Thymus (tissue), 11 donors: ENCODE data around the gene TNXB. TPM values are rescaled to one million over a fixed set of nuclear protein-coding genes. Genes with fewer than 3 reads are reported as not detected.
A peak's percentile ranks its signal among the peaks of the same experiment; 100 is the strongest.

Experiments
- DNase-seq, 9 donors: peaks; one replicate each; pipeline ENCODE4 v3.0.0-alpha.2; 2013; ENCODE audit warnings: low spot score in 9 of 9, low read depth in 6 of 9, missing footprints in 1 of 9
- H3K27ac ChIP-seq, 2 donors: one replicate each; pipeline ENCODE4 v1.5.1; 2013; ENCODE audit warnings: control low read depth in 1 of 2, low read depth in 1 of 2, low read length in 1 of 2, mild to moderate bottlenecking in 1 of 2, moderate library complexity in 1 of 2
- H3K27me3 ChIP-seq, 2 donors: one replicate each; pipeline ENCODE4 v1.5.1; 2013; ENCODE audit warnings: low read length in 1 of 2; ENCODE audit not compliant: control insufficient read depth in 2 of 2, insufficient read depth in 1 of 2
- H3K36me3 ChIP-seq, 2 donors: one replicate each; pipeline ENCODE4 v1.5.1; 2013; ENCODE audit warnings: low read length in 1 of 2, mild to moderate bottlenecking in 1 of 2, moderate library complexity in 1 of 2; ENCODE audit not compliant: control insufficient read depth in 2 of 2, insufficient read depth in 2 of 2
- H3K4me1 ChIP-seq, 2 donors: one replicate each; pipeline ENCODE4 v1.5.1; 2013; ENCODE audit warnings: low read length in 2 of 2; ENCODE audit not compliant: control insufficient read depth in 2 of 2, insufficient read depth in 2 of 2
- H3K4me3 ChIP-seq, 2 donors: one replicate each; pipeline ENCODE4 v1.5.1; 2013; ENCODE audit warnings: low read length in 2 of 2, control low read depth in 1 of 2, mild to moderate bottlenecking in 1 of 2
- H3K9me3 ChIP-seq, 2 donors: one replicate each; pipeline ENCODE4 v1.5.1; 2013; ENCODE audit warnings: low read length in 1 of 2, mild to moderate bottlenecking in 1 of 2; ENCODE audit not compliant: control insufficient read depth in 2 of 2, insufficient read depth in 1 of 2
- WGBS: extraction: QIAGEN DNeasy Blood & Tissue Kit; methylation state at CpG from one replicate; pipeline ENCODE4 v1.1.7; 2013; 5-methylcytosine and 5-hydroxymethylcytosine counted together
- polyA plus RNA-seq: library from polyadenylated mRNA; stranded (reverse); fragments of 200-250 nt; gene quantifications from one replicate; pipeline ENCODE4 v1.2.3, GENCODE V29; 2013
- total RNA-seq: library from RNA; stranded (reverse); fragments of 120-200 nt; gene quantifications from one replicate; pipeline ENCODE4 v1.2.4, GENCODE V29; 2013
- donor health status: healthy.

Gene TNXB
- total and polyA plus RNA-seq, 2 donors = 2.1 to 8.3 TPM

DNA sequence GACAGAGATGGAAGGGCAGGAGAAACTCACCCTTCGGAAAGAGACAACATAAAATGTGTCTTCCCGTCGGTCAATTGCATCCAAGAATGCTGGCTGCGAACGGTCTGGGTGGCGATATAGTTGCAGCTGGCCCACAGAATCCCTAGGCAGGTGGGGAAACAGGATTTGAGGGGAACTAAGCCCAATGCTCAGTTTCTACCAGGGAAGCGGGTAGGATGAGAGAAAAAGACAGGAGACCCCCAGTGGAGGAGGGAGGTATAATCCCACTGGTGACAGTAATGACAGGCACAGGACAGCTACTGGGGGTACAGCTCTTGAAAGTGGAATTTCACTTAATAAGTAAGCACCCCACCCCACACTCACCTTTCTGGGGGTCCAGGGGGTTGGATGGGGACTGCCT, 7.5 kb upstream of the TNXB start:
- 97% methylated on average over 7 of the region's 7 CpGs for WGBS
- peaks cover 0 to 9% of the 10 kb centered on the region in 2 donors for H3K4me1 ChIP-seq
- H3K36me3 ChIP-seq = peaks cover 58 to 66% of the 10 kb centered on the region in 2 donors
- H3K9me3 ChIP-seq = no peaks in the 10 kb centered on the region
- peak in 1 of 9 donors; percentile 37 for DNase-seq
- no peaks in the 10 kb centered on the region for H3K27me3 ChIP-seq
- H3K4me3 ChIP-seq = no peak overlapping the region
- no peak overlapping the region for H3K27ac ChIP-seq

DNA sequence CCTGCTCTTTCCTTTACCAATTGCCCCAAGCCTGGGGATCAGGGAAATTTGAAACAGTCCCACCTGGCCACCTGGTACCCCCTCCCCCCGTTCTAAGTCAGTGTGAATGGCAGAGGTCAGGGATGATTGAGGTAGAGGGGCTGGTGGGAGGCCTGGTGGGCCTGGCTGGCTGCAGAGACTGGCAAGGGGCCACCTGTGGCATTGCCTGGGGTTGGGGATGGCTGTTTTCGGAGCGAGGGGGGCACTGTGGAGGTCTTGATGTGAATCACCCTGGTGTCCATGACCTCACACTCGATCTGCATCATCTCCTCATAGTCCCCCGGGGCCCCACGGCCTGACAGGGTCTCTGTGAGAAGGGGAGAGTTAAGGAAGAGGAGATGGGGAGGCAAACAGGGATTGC, 6.5 kb upstream of the TNXB start:
- Histone ChIP-seq H3K27ac (no peak overlapping the region), H3K9me3 (no peaks in the 10 kb centered on the region), H3K4me1 (peaks cover 0 to 9% of the 10 kb centered on the region in 2 donors), H3K4me3 (no peak overlapping the region), H3K27me3 (peaks cover 0 to under 1% of the 10 kb centered on the region in 2 donors), H3K36me3 (peaks cover 52 to 57% of the 10 kb centered on the region in 2 donors)
- DNase-seq = no peak
- 98% methylated on average over 6 of the region's 6 CpGs for WGBS

DNA sequence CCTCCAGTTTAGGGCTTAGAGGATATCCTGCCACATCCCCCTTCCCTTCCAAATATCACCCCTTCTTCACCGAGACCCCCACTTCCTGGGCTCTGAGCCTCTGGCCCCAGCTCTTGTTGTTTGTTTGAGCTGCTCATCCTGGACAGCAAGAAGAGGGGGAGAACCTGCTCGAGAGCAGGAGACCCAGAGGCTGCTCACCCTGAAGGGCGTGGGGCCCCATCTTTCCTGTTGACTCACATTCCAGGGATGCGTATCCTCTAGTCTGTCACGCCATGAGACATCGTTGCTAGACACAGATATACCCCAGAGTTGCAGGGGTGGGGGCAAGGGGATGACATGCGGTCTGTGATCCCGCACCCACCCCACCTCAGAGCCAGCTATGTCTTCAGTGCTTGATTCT, 5.7 kb upstream of the TNXB start:
- Histone ChIP-seq H3K27me3 (peaks cover 0 to 8% of the 10 kb centered on the region in 2 donors), H3K4me3 (no peak overlapping the region), H3K36me3 (peaks cover 47 to 51% of the 10 kb centered on the region in 2 donors), H3K27ac (no peak overlapping the region), H3K9me3 (no peaks in the 10 kb centered on the region), H3K4me1 (peaks cover 0 to 9% of the 10 kb centered on the region in 2 donors)
- WGBS = 93% methylated on average over 8 of the region's 8 CpGs
- DNase-seq = no peak

DNA sequence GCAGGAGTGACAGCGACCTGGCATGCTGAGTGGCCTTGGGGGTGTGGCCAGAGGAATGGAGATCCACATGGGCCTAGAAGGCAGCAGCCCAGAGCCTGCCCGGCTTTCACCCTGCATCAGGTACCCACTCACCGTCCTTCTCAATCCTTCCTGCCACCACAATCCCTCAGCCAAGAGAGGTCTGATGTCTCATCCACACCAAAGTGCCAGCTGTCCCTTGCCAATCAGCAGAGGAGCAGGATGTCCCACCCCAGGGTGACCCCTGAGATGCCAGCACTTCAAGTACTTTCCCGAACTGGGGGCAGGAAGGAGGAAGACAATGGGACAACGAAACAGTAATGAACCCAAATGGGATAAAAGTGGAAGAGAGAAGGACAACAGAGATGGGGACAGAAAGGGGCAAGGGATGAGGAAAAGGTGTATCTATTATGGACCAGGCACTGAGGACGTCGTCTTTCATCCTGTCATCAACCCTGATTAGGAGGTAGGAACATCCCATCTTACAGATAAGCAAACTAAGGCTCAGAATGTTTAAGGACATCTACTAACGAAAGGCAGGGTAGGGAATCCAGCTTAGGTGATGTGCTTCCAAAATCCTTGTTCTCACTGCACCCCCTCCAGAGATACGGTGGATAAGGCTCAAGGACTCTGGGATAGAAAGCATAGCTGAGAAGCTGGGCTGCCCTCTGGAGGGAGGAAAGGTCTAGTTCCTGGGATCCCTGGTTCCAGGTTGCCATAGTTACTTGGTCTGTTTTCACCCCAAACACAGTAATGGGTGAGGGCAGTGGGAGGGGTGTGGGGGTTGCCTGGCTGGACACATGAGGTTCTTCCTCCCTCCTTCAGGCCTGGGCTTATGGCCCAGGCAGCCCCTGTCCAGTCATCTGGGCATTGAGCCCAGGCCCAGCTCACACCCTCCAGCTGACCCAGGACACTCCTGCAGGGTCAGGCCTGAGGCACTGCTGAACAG, 4.5 kb upstream of the TNXB start:
- peaks cover 0 to 19% of the 10 kb centered on the region in 2 donors for H3K27me3 ChIP-seq
- H3K4me1 ChIP-seq = peaks cover 0 to 4% of the 10 kb centered on the region in 2 donors
- H3K4me3 ChIP-seq = no peak overlapping the region
- 97% methylated on average over 9 of the region's 9 CpGs for WGBS
- H3K9me3 ChIP-seq = no peaks in the 10 kb centered on the region
- peak overlapping the region in 1 of 2 donors; percentile 32 for H3K27ac ChIP-seq
- no peak for DNase-seq
- H3K36me3 ChIP-seq = peaks cover 40 to 41% of the 10 kb centered on the region in 2 donors

DNA sequence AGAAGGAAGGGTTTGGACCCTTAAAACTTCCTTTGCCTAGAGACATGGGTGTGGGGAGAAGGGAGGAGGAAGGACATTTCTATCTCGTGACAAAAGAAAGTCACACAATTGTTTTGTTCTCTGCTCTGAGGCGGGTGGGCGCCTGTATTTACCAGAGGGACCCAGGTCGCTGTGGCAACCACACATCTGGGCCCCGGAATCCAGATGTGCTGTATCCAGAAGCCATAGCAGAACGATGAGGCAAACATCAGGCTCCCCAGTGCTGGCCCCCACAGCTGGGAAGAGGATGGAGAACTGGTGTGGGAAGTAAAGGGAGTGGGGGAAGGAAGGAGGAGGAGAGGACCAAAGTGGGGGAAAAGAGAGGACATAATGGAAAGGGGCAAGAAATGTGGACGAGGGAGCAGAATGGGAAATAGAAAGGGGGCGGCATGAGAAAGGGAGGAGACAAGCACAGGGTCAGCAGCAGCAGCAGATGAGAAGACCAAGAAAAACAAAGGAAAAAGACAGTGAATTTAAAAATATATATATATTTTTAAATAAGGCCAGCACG, 3.4 kb upstream of the TNXB start:
- 95% methylated on average over 9 of the region's 9 CpGs for WGBS
- Histone ChIP-seq H3K36me3 (peaks cover 30 to 32% of the 10 kb centered on the region in 2 donors), H3K9me3 (no peaks in the 10 kb centered on the region), H3K27ac (no peak overlapping the region), H3K4me3 (no peak overlapping the region), H3K27me3 (peaks cover 0 to 31% of the 10 kb centered on the region in 2 donors), H3K4me1 (peaks cover 0 to 4% of the 10 kb centered on the region in 2 donors)
- no peak for DNase-seq

DNA sequence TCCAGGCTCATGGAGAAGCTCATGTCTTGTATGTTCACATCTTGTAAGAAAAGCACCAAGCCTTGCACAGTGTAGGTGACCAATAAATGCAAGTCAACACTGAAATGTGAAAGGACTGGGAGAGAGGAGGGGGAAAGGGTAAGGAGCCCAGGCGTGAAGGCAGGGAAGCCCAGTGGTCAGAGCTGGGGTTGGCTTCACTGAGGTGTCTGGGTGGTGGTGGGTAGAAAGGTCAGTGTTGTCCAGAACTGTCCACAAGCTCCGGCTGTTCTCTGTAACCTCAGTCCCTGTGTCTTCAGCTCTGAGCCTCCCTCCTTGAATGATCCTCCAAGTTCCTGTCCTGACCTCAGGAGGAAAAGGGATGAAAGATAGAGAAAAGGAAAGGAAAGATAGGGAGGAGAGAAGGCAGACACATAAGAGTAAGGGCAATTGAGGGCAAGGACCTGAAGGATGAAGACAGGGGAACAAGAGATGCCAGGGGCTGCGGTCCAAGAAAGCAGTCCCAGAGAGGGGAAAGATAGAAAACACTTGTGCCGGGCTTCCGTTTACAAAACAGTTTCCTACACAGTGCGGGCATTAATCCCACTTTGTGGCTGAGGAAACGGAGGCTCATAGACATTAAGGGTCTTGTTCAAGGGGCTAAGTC, 2.4 kb upstream of the TNXB start:
- Histone ChIP-seq H3K27me3 (peaks cover 0 to 39% of the 10 kb centered on the region in 2 donors), H3K4me1 (peaks cover 0 to 4% of the 10 kb centered on the region in 2 donors), H3K9me3 (no peaks in the 10 kb centered on the region), H3K27ac (no peak overlapping the region), H3K4me3 (no peak overlapping the region), H3K36me3 (peaks cover 20 to 22% of the 10 kb centered on the region in 2 donors)
- 92% methylated on average over 7 of the region's 7 CpGs for WGBS
- DNase-seq = no peak

DNA sequence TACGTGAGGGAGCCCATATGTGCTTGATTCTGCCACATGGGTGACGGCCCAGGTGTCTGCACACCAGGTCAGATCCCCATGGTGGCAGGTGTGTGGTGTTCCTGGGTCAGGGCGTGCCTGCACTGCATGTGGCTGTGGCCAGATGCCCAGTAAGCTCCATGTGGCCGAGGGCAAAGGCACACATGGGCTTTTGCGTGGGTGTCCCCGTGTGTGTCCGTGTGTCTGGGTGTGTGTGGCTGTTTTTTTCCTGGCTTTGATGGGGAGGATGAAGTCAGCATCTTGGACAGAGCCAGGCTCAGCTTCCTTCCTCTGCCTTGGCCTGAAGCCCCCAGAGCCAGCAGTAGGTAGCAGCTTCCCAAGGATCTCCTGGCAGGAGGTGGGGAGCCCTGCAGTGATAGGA, 1.5 kb upstream of the TNXB start:
- no peak for DNase-seq
- peaks cover 0 to 4% of the 10 kb centered on the region in 2 donors for H3K4me1 ChIP-seq
- 90% methylated on average over 7 of the region's 7 CpGs for WGBS

DNA sequence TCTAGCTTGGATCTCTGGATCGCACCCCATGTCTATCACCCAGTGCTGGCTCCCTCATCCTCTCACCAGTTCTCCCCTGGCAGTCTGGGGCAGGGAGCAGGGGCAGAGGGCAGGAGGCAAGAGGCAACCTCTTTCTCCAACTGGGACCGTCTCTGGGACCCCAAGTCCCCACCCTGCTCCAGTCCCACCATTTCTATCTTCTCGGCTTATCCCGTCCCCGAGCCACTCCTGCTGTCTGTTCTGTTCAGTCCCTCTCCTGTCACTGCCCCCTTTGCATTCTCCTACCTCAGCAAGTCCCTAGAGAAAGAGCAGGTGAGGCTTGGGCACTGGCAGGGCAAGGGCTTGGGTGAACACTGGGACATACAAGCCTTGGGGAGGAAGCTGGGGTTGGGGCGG, 625 bp upstream of the TNXB start:
- no peak overlapping the region for H3K4me3 ChIP-seq
- DNase-seq = no peak
- H3K27ac ChIP-seq = no peak overlapping the region
- H3K27me3 ChIP-seq = peaks cover 0 to 50% of the 10 kb centered on the region in 2 donors
- no peaks in the 10 kb centered on the region for H3K9me3 ChIP-seq
- 92% methylated on average over 6 of the region's 6 CpGs for WGBS
- peaks cover 2 to 8% of the 10 kb centered on the region in 2 donors for H3K36me3 ChIP-seq
- H3K4me1 ChIP-seq = peaks cover 0 to 4% of the 10 kb centered on the region in 2 donors

More for the DNA sequence above, 1.5 kb upstream of the TNXB start:
- Histone ChIP-seq H3K36me3 (peaks cover 11 to 13% of the 10 kb centered on the region in 2 donors), H3K9me3 (no peaks in the 10 kb centered on the region), H3K27me3 (peaks cover 0 to 43% of the 10 kb centered on the region in 2 donors), H3K4me3 (no peak overlapping the region), H3K27ac (no peak overlapping the region)

DNA sequence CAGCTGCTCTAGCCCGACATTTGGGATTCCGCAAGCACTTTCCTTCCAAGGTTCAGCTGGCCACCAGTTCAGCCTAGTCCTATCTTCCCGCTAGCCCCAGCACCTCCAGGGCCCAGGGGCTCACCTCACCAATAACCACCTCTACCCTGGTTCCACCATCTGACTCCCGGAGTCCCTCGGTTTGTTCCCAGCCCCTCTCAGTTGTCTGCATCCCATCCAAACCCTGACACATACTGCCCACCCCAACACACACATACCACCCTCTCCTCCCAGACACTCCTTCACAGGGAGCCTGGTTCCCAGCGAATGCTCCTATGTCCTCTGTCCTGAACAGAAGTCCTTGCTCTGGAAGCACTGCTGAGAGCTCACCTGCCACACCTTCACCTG, 418 bp downstream of the TNXB start:
- Histone ChIP-seq H3K36me3 (peaks cover 0 to 4% of the 10 kb centered on the region in 2 donors), H3K4me3 (no peak overlapping the region), H3K27ac (no peak overlapping the region), H3K27me3 (peaks cover 0 to 54% of the 10 kb centered on the region in 2 donors), H3K4me1 (peaks cover 0 to 4% of the 10 kb centered on the region in 2 donors), H3K9me3 (no peaks in the 10 kb centered on the region)
- 68% methylated on average over 6 of the region's 6 CpGs for WGBS
- DNase-seq = no peak
